H9 (cell line): ENCODE results near the gene TMEM119. TPM values are rescaled to one million over a fixed set of nuclear protein-coding genes. Genes with fewer than 3 reads are reported as not detected.

ENCODE experiments used
- DNase-seq: peaks from one replicate; pipeline ENCODE4 v3.0.0-alpha.2; 2017
- H2AFZ ChIP-seq: one replicate; pipeline ENCODE4 v1.6.1; 2013; ENCODE audit warnings: mild to moderate bottlenecking, low read length, control low read depth, moderate library complexity
- H2AK5ac ChIP-seq: 2 replicates; pipeline ENCODE4 v1.6.1; 2013; ENCODE audit warnings: low read length, control low read depth, mixed read lengths; ENCODE audit not compliant: insufficient read length
- H2BK120ac ChIP-seq: one replicate; pipeline ENCODE4 v1.6.1; 2013; ENCODE audit warnings: low read depth, mild to moderate bottlenecking, low read length, control low read depth, inconsistent platforms; ENCODE audit not compliant: poor library complexity, severe bottlenecking
- H2BK12ac ChIP-seq: 2 replicates; pipeline ENCODE4 v1.6.1; 2013; ENCODE audit warnings: low read length, control low read depth, mixed read lengths, low read depth; ENCODE audit not compliant: insufficient read length
- H2BK15ac ChIP-seq: 2 replicates; pipeline ENCODE4 v1.6.1; 2013; ENCODE audit warnings: low read depth, low read length, control low read depth
- H2BK20ac ChIP-seq: one replicate; pipeline ENCODE4 v1.6.1; 2013; ENCODE audit warnings: low read depth, mild to moderate bottlenecking, low read length, control low read depth, inconsistent platforms; ENCODE audit not compliant: poor library complexity, severe bottlenecking
- H2BK5ac ChIP-seq: 2 replicates; pipeline ENCODE4 v1.6.1; 2013; ENCODE audit warnings: low read length, control low read depth, mixed read lengths; ENCODE audit not compliant: insufficient read length
- H3K14ac ChIP-seq: 2 replicates; pipeline ENCODE4 v1.6.1; 2013; ENCODE audit warnings: low read length, control low read depth; ENCODE audit not compliant: insufficient read depth
- H3K18ac ChIP-seq: 2 replicates; pipeline ENCODE4 v1.6.1; 2013; ENCODE audit warnings: low read depth, mild to moderate bottlenecking, mixed read lengths, low read length, control low read depth; ENCODE audit not compliant: insufficient read length
- H3K23ac ChIP-seq: 2 replicates; pipeline ENCODE4 v1.6.1; 2013; ENCODE audit warnings: low read length, control low read depth, mixed read lengths, low read depth; ENCODE audit not compliant: insufficient read length
- H3K23me2 ChIP-seq: 2 replicates; pipeline ENCODE4 v1.6.1; 2013; ENCODE audit warnings: low read depth, mild to moderate bottlenecking, mixed read lengths, low read length, control low read depth; ENCODE audit not compliant: insufficient read length, poor library complexity, severe bottlenecking
- H3K27ac ChIP-seq: 2 replicates; pipeline ENCODE4 v1.5.1; 2013; ENCODE audit warnings: low read length, control low read depth, mixed read lengths, low read depth; ENCODE audit not compliant: insufficient read length
- H3K27me3 ChIP-seq: 2 replicates; pipeline ENCODE4 v1.6.1; 2013; ENCODE audit warnings: low read length, control low read depth, inconsistent platforms; ENCODE audit not compliant: insufficient read depth
- H3K4ac ChIP-seq: 2 replicates; pipeline ENCODE4 v1.6.1; 2013; ENCODE audit warnings: low read depth, mild to moderate bottlenecking, control low read depth, inconsistent platforms, low read length, moderate library complexity
- H3K4me1 ChIP-seq: 2 replicates; pipeline ENCODE4 v1.6.1; 2013; ENCODE audit warnings: low read length, control low read depth, inconsistent platforms; ENCODE audit not compliant: insufficient read depth
- H3K4me2 ChIP-seq: 2 replicates; pipeline ENCODE4 v1.6.1; 2013; ENCODE audit warnings: low read length, control low read depth, mixed read lengths; ENCODE audit not compliant: insufficient read length, insufficient read depth
- H3K56ac ChIP-seq: 2 replicates; pipeline ENCODE4 v1.6.1; 2013; ENCODE audit warnings: low read depth, mild to moderate bottlenecking, mixed read lengths, low read length, control low read depth; ENCODE audit not compliant: insufficient read length
- H3K79me1 ChIP-seq: 2 replicates; pipeline ENCODE4 v1.6.1; 2013; ENCODE audit warnings: low read depth, mild to moderate bottlenecking, moderate library complexity, low read length, control low read depth, inconsistent platforms; ENCODE audit not compliant: insufficient read depth, poor library complexity, severe bottlenecking
- H3K79me2 ChIP-seq: 2 replicates; pipeline ENCODE4 v1.6.1; 2013; ENCODE audit warnings: low read length, control low read depth, inconsistent platforms; ENCODE audit not compliant: insufficient read depth
- H3K9ac ChIP-seq: 2 replicates; pipeline ENCODE4 v1.6.1; 2013; ENCODE audit warnings: low read length, control low read depth, mixed read lengths; ENCODE audit not compliant: insufficient read length; ENCODE audit errors: extremely low read depth
- H3K9me3 ChIP-seq: one replicate; pipeline ENCODE4 v1.6.1; 2013; ENCODE audit warnings: low read depth, low read length, inconsistent platforms; ENCODE audit not compliant: control insufficient read depth
- H3T11ph ChIP-seq: one replicate; pipeline ENCODE4 v1.6.1; 2013; ENCODE audit warnings: mild to moderate bottlenecking, low read length, control low read depth, inconsistent platforms
- H4K20me1 ChIP-seq: one replicate; pipeline ENCODE4 v1.6.1; 2013; ENCODE audit not compliant: control insufficient read depth, insufficient read length, insufficient read depth
- H4K5ac ChIP-seq: 2 replicates; pipeline ENCODE4 v1.6.1; 2013; ENCODE audit warnings: low read depth, mild to moderate bottlenecking, mixed read lengths, low read length, control low read depth; ENCODE audit not compliant: insufficient read length
- H4K8ac ChIP-seq: replicated peaks from 2 replicates; pipeline ENCODE4 v1.6.1; 2013; ENCODE audit warnings: low read length, control low read depth, mixed read lengths, low read depth; ENCODE audit not compliant: insufficient read length
- H4K91ac ChIP-seq: 2 replicates; pipeline ENCODE4 v1.6.1; 2013; ENCODE audit warnings: low read depth, mild to moderate bottlenecking, moderate library complexity, mixed read lengths, low read length, control low read depth; ENCODE audit not compliant: insufficient read length
- H3K27ac Mint-ChIP-seq, 3 experiments: 2 replicates in 2 of 3; 3 replicates in 1 of 3; pipeline ENCODE4 v1.8.0; 2020 to 2021; ENCODE audit warnings: mixed read lengths in 3 of 3, mild to moderate bottlenecking in 1 of 3, moderate library complexity in 1 of 3
- H3K27me3 Mint-ChIP-seq: 2 replicates; pipeline ENCODE4 v1.8.0; 2021; ENCODE audit warnings: low read depth, mild to moderate bottlenecking, moderate library complexity, mixed read lengths
- H3K36me3 Mint-ChIP-seq, 3 experiments: 2 replicates in 2 of 3; 3 replicates in 1 of 3; pipeline ENCODE4 v1.8.0; 2020 to 2021; ENCODE audit warnings: low read depth in 3 of 3, mixed read lengths in 3 of 3; ENCODE audit not compliant: insufficient read depth in 1 of 3
- H3K4me1 Mint-ChIP-seq, 2 experiments: 2 replicates each; pipeline ENCODE4 v1.8.0; 2020; ENCODE audit warnings: mixed read lengths in 2 of 2
- H3K4me3 Mint-ChIP-seq, 2 experiments: 2 replicates in 1 of 2; 3 replicates in 1 of 2; pipeline ENCODE4 v1.8.0; 2020 to 2021; ENCODE audit warnings: mild to moderate bottlenecking in 2 of 2, mixed read lengths in 2 of 2, moderate library complexity in 1 of 2
- H3K9me3 Mint-ChIP-seq, 2 experiments: 2 replicates in 1 of 2; 3 replicates in 1 of 2; pipeline ENCODE4 v1.8.0; 2020; ENCODE audit warnings: mild to moderate bottlenecking in 2 of 2, mixed read lengths in 2 of 2, moderate library complexity in 1 of 2
- CTCF ChIP-seq: fragments of 200-600 bp; sonication (generic); conservative IDR thresholded peaks from 3 replicates; pipeline ENCODE4 v1.8.0; 2021; ENCODE audit warnings: antibody characterized with exemption, mild to moderate bottlenecking
- WGBS: extraction: QIAGEN DNeasy Blood & Tissue Kit; methylation state at CpG from one replicate; pipeline ENCODE4 v1.1.7; 2013; ENCODE audit warnings: missing lambda C conversion rate, low lambda C conversion rate, mixed read lengths; ENCODE audit not compliant: insufficient read length; ENCODE audit errors: extremely low coverage; 5-methylcytosine and 5-hydroxymethylcytosine counted together
- total RNA-seq: library from RNA; stranded (reverse); gene quantifications from 2 replicates; pipeline ENCODE4 v1.2.1, GENCODE V29; 2021

TMEM119 gene
- total RNA-seq, 1 experiment from 2014 or later: not detected

GRCh38 chr12:108611884-108612415, 14.1 kb upstream of the TMEM119 start:
- DNase-seq: peak; percentile 84
- H3K23ac ChIP-seq: no peak overlapping the region
- H4K91ac ChIP-seq: no peak overlapping the region
- H3K9me3 ChIP-seq: no peaks in the 10 kb centered on the region
- H2BK5ac ChIP-seq: no peak overlapping the region
- H3K9ac ChIP-seq: no peak overlapping the region
- Mint-ChIP-seq H3K36me3 (no peaks in the 10 kb centered on the region), H3K27ac (peak overlapping the region in 1 of 3 experiments; percentile 36; a peak in 1 of 7 replicates), H3K27me3 (peaks cover 1% of the 10 kb centered on the region; the same call in 1 of the 2 replicates), H3K4me3 (no peak overlapping the region), H3K4me1 (peaks cover 21 to 32% of the 10 kb centered on the region in 2 experiments), H3K9me3 (peaks cover 4 to 5% of the 10 kb centered on the region in 2 experiments; a peak in 1 of 5 replicates)
- H4K5ac ChIP-seq: no peak overlapping the region
- no peak overlapping the region for H4K8ac ChIP-seq
- H3K18ac ChIP-seq: no peak overlapping the region
- H3K4ac ChIP-seq: no peak overlapping the region
- H3K4me1 ChIP-seq: no peaks in the 10 kb centered on the region
- H2AK5ac ChIP-seq: no peak overlapping the region
- no peak overlapping the region for H3T11ph ChIP-seq
- no peak overlapping the region for H2BK15ac ChIP-seq
- H2BK120ac ChIP-seq: no peak overlapping the region
- WGBS: no CpG with 5 or more reads among the region's 5 CpGs
- no peaks in the 10 kb centered on the region for H3K79me2 ChIP-seq
- H3K56ac ChIP-seq: no peak overlapping the region
- H2BK12ac ChIP-seq: no peak overlapping the region
- H3K4me2 ChIP-seq: no peak overlapping the region
- H3K27ac ChIP-seq: no peak overlapping the region
- no peak overlapping the region for H2AFZ ChIP-seq
- no peak overlapping the region for H3K14ac ChIP-seq
- no peak overlapping the region for H2BK20ac ChIP-seq
- H3K27me3 ChIP-seq: no peaks in the 10 kb centered on the region
- no peaks in the 10 kb centered on the region for H3K79me1 ChIP-seq
- TF ChIP-seq CTCF: peak; percentile 78
- H3K23me2 ChIP-seq: no peaks in the 10 kb centered on the region
- no peaks in the 10 kb centered on the region for H4K20me1 ChIP-seq
